GM18508 (cell line): ENCODE results near the gene PLCD3.

Source experiments
- ATAC-seq: cut with Tn5 transposase; IDR thresholded peaks from one replicate; pipeline ENCODE4 v1.9.1; 2021; ENCODE audit warnings: moderate number of reproducible peaks; ENCODE audit not compliant: insufficient read depth, unreplicated experiment

The PLCD3 gene

GRCh38 chr17:45104497-45104896, 27.8 kb downstream of the PLCD3 start:
- ATAC-seq = no peak

- ATAC-seq = no peak
These were observed 28.3 kb downstream of the PLCD3 start for GRCh38 chr17:45104029-45104428.

- ATAC-seq = no peak
These were observed 29.0 kb downstream of the PLCD3 start for GRCh38 chr17:45103269-45103795.

- ATAC-seq = no peak
These were observed 29.5 kb downstream of the PLCD3 start for GRCh38 chr17:45102856-45103255.

- ATAC-seq = no peak
These were observed 30.2 kb downstream of the PLCD3 start for GRCh38 chr17:45101883-45102811.

GRCh38 chr17:45101546-45101882, 30.8 kb downstream of the PLCD3 start:
- ATAC-seq = no peak

GRCh38 chr17:45098869-45099616, 33.3 kb downstream of the PLCD3 start:
- no peak for ATAC-seq

- no peak for ATAC-seq
These were observed 34.0 kb downstream of the PLCD3 start for GRCh38 chr17:45098081-45098868.

GRCh38 chr17:45096926-45097325, 35.4 kb downstream of the PLCD3 start:
- no peak for ATAC-seq

- no peak for ATAC-seq
These were observed 36.2 kb downstream of the PLCD3 start for GRCh38 chr17:45096141-45096540.

GRCh38 chr17:45093444-45094110, 38.7 kb downstream of the PLCD3 start:
- no peak for ATAC-seq

GRCh38 chr17:45092911-45093430, 39.3 kb downstream of the PLCD3 start:
- ATAC-seq = no peak

GRCh38 chr17:45091778-45092425, 40.4 kb downstream of the PLCD3 start:
- no peak for ATAC-seq

GRCh38 chr17:45090711-45091110, 41.6 kb downstream of the PLCD3 start:
- ATAC-seq = no peak

- no peak for ATAC-seq
These were observed 43.6 kb downstream of the PLCD3 start for GRCh38 chr17:45088741-45089140.

- ATAC-seq = no peak
These were observed 44.3 kb downstream of the PLCD3 start for GRCh38 chr17:45087978-45088377.

GRCh38 chr17:45087504-45087975, 44.8 kb downstream of the PLCD3 start:
- ATAC-seq = no peak

GRCh38 chr17:45086865-45087503, 45.3 kb downstream of the PLCD3 start:
- no peak for ATAC-seq

- no peak for ATAC-seq
These were observed 45.9 kb downstream of the PLCD3 start for GRCh38 chr17:45086391-45086790.
